Measurements from ENCODE around the gene ADORA2B.

DNA sequence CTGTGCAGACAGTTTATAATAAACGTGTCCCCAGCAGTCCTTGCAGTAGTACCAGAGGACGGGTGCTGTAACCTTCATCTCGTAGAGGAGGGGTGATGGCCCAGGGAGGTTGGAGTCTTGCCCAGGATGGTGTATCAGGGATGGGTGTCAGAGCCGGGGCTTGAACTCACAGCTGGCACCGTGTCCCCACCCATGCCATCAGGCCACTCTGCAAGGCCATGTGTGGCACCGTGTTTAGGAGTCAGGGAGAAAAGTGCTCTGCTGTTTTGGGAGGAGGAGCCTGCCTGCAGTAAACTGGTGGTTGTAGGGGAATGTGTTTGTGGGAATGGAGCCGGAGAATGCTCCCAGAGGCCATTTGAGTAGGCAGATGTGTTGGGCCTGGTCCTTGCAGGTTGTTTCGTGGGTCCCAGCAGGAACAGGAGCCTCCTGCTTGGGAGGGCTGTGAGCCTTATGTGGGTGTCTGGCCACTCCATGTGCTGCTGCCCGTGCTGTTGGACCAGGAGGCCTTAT is 1.7 kb downstream of the ADORA2B start:
- TF ChIP-seq ZSCAN16 (tag by site-specific recombination; IDR thresholded peaks at IDR 0.05): no peak
- no peak for TF ChIP-seq TCF7L2 (IDR thresholded peaks at IDR 0.05; ENCODE audit: borderline replicate concordance, low read depth, low read length)
- TF ChIP-seq, protein P1, sequence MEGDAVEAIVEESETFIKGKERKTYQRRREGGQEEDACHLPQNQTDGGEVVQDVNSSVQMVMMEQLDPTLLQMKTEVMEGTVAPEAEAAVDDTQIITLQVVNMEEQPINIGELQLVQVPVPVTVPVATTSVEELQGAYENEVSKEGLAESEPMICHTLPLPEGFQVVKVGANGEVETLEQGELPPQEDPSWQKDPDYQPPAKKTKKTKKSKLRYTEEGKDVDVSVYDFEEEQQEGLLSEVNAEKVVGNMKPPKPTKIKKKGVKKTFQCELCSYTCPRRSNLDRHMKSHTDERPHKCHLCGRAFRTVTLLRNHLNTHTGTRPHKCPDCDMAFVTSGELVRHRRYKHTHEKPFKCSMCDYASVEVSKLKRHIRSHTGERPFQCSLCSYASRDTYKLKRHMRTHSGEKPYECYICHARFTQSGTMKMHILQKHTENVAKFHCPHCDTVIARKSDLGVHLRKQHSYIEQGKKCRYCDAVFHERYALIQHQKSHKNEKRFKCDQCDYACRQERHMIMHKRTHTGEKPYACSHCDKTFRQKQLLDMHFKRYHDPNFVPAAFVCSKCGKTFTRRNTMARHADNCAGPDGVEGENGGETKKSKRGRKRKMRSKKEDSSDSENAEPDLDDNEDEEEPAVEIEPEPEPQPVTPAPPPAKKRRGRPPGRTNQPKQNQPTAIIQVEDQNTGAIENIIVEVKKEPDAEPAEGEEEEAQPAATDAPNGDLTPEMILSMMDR (tag by site-specific recombination; IDR thresholded peaks at IDR 0.05): no peak
- TF ChIP-seq, protein P2, sequence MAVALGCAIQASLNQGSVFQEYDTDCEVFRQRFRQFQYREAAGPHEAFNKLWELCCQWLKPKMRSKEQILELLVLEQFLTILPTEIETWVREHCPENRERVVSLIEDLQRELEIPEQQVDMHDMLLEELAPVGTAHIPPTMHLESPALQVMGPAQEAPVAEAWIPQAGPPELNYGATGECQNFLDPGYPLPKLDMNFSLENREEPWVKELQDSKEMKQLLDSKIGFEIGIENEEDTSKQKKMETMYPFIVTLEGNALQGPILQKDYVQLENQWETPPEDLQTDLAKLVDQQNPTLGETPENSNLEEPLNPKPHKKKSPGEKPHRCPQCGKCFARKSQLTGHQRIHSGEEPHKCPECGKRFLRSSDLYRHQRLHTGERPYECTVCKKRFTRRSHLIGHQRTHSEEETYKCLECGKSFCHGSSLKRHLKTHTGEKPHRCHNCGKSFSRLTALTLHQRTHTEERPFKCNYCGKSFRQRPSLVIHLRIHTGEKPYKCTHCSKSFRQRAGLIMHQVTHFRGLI (tag by site-specific recombination; IDR thresholded peaks at IDR 0.05): no peak
- TF ChIP-seq ZNF416 (tag by site-specific recombination; IDR thresholded peaks at IDR 0.05): no peak
- TF ChIP-seq, protein P3, sequence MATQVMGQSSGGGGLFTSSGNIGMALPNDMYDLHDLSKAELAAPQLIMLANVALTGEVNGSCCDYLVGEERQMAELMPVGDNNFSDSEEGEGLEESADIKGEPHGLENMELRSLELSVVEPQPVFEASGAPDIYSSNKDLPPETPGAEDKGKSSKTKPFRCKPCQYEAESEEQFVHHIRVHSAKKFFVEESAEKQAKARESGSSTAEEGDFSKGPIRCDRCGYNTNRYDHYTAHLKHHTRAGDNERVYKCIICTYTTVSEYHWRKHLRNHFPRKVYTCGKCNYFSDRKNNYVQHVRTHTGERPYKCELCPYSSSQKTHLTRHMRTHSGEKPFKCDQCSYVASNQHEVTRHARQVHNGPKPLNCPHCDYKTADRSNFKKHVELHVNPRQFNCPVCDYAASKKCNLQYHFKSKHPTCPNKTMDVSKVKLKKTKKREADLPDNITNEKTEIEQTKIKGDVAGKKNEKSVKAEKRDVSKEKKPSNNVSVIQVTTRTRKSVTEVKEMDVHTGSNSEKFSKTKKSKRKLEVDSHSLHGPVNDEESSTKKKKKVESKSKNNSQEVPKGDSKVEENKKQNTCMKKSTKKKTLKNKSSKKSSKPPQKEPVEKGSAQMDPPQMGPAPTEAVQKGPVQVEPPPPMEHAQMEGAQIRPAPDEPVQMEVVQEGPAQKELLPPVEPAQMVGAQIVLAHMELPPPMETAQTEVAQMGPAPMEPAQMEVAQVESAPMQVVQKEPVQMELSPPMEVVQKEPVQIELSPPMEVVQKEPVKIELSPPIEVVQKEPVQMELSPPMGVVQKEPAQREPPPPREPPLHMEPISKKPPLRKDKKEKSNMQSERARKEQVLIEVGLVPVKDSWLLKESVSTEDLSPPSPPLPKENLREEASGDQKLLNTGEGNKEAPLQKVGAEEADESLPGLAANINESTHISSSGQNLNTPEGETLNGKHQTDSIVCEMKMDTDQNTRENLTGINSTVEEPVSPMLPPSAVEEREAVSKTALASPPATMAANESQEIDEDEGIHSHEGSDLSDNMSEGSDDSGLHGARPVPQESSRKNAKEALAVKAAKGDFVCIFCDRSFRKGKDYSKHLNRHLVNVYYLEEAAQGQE (tag by site-specific recombination; IDR thresholded peaks at IDR 0.05): no peak
- TF ChIP-seq, protein P4, sequence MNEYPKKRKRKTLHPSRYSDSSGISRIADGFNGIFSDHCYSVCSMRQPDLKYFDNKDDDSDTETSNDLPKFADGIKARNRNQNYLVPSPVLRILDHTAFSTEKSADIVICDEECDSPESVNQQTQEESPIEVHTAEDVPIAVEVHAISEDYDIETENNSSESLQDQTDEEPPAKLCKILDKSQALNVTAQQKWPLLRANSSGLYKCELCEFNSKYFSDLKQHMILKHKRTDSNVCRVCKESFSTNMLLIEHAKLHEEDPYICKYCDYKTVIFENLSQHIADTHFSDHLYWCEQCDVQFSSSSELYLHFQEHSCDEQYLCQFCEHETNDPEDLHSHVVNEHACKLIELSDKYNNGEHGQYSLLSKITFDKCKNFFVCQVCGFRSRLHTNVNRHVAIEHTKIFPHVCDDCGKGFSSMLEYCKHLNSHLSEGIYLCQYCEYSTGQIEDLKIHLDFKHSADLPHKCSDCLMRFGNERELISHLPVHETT (tag by site-specific recombination; IDR thresholded peaks at IDR 0.05): no peak
- no peak for TF ChIP-seq HOXA7 (CRISPR knock-in tag; IDR thresholded peaks at IDR 0.05; ENCODE audit: borderline replicate concordance)
- TF ChIP-seq ZNF629 (tag by site-specific recombination; IDR thresholded peaks at IDR 0.05): no peak
- TF ChIP-seq ZNF24 (tag by site-specific recombination; IDR thresholded peaks at IDR 0.05): no peak
- no peak for TF ChIP-seq YY1 (tag by site-specific recombination; IDR thresholded peaks at IDR 0.05)
- TF ChIP-seq, protein P5, sequence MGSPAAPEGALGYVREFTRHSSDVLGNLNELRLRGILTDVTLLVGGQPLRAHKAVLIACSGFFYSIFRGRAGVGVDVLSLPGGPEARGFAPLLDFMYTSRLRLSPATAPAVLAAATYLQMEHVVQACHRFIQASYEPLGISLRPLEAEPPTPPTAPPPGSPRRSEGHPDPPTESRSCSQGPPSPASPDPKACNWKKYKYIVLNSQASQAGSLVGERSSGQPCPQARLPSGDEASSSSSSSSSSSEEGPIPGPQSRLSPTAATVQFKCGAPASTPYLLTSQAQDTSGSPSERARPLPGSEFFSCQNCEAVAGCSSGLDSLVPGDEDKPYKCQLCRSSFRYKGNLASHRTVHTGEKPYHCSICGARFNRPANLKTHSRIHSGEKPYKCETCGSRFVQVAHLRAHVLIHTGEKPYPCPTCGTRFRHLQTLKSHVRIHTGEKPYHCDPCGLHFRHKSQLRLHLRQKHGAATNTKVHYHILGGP (tag by site-specific recombination; IDR thresholded peaks at IDR 0.05): no peak

All from HEK293 (cell line).